Activated CD8-positive, alpha-beta memory T cell treated with anti-CD3 and anti-CD28 coated beads, Interleukin-2, amount 50 U/mL, for 4 hours (primary cell): ENCODE data around the gene RBM6.
A peak's percentile ranks its signal among the peaks of the same experiment; 100 is the strongest.
"Not testable (repeated sequence)": the region's sequence is repeated elsewhere in the genome, so short reads cannot be mapped to it uniquely, and the experiment has no call there.

Experiments
- DNase-seq: peaks from one replicate; pipeline ENCODE4 v3.0.0-alpha.2; 2020

Gene RBM6, protein sequence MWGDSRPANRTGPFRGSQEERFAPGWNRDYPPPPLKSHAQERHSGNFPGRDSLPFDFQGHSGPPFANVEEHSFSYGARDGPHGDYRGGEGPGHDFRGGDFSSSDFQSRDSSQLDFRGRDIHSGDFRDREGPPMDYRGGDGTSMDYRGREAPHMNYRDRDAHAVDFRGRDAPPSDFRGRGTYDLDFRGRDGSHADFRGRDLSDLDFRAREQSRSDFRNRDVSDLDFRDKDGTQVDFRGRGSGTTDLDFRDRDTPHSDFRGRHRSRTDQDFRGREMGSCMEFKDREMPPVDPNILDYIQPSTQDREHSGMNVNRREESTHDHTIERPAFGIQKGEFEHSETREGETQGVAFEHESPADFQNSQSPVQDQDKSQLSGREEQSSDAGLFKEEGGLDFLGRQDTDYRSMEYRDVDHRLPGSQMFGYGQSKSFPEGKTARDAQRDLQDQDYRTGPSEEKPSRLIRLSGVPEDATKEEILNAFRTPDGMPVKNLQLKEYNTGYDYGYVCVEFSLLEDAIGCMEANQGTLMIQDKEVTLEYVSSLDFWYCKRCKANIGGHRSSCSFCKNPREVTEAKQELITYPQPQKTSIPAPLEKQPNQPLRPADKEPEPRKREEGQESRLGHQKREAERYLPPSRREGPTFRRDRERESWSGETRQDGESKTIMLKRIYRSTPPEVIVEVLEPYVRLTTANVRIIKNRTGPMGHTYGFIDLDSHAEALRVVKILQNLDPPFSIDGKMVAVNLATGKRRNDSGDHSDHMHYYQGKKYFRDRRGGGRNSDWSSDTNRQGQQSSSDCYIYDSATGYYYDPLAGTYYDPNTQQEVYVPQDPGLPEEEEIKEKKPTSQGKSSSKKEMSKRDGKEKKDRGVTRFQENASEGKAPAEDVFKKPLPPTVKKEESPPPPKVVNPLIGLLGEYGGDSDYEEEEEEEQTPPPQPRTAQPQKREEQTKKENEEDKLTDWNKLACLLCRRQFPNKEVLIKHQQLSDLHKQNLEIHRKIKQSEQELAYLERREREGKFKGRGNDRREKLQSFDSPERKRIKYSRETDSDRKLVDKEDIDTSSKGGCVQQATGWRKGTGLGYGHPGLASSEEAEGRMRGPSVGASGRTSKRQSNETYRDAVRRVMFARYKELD

DNA sequence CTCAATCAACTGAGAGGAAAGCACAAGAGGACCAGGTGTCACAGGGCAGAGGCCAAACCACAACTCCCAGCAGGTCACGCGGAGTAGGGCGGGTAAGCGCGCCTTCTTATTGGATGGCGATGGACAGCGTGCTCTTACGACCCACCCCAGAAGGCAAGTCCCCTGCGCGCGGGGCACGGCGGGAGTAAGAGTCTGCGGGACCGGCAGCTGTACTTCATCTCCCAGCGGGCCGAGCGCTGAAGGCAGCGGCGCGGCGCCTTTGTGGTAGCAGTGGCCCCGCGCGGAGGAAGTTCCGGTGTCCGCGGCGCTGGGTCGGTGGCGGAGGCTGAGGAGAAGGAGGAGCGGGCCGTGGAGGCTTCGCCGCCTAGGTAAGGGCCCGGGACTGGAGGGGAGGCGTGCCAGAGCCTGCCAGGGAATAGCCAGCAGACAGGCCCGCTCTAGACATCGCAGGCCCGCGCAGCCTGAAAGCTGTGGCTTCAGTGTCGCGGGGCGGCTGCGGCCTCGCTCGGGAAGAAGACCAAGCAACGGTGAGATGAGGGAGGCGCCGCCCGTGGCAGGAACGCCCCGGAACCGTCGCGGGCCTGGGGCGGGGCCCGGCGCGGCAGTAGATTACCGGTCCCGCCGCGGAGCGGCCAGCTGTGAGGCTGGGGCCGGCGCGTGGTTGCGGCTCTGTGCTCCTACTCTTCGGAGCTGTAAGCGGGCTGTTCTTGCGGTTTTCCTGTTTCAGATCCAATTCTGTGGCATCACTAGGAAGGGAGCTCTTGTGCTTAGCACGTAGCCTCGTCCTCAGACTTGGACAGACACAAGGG is at the start of gene RBM6:
Gene RBM6 (plus strand): TSS at position 293 of the 809 bp plus-strand sequence. CDS start 22,492 bp downstream, outside the sequence.
- peak; percentile 92 for DNase-seq

DNA sequence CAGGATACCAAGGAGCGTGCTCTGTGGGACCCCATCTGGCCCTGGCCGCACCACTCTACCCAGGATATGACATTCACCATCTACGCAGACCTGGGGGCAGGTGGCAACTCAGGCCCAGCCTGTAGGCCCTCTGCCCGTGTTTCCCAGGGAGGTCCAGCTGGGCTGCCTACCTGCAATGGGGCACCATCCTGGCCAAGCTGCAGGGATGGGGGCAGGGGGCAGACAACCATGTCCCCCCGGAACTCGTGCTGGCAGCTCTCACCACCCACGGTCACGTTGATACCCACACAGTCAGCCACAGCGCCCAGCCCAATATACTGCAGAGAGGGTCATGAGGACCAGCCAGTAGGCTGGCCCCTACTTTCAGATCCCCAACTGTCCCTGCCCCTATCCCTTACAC is 44.2 kb upstream of the RBM6 start:
- no peak for DNase-seq

- no peak for DNase-seq
These were observed 43.6 kb upstream of the RBM6 start for GRCh38 chr3:49896345-49896744.

DNA sequence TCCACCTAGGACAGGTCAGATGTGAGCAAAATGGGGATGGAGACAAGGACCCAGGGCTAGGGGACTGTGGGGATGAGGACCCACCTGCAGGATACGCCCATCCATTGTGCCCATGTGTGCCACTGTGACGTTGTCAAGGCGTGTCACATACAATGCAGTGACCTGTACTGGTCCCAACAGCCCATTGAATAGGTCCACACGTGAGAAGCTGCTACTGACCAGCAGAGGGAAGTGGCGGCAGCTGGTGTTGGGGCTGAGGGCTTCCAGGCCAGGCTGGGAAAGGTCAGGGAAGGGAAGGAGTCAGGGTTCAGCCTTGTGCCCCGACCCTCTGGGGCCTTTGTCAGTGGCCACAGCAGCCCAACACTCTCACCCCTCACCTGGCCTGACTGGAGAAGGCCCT is 41.0 kb upstream of the RBM6 start:
- DNase-seq = no peak

DNA sequence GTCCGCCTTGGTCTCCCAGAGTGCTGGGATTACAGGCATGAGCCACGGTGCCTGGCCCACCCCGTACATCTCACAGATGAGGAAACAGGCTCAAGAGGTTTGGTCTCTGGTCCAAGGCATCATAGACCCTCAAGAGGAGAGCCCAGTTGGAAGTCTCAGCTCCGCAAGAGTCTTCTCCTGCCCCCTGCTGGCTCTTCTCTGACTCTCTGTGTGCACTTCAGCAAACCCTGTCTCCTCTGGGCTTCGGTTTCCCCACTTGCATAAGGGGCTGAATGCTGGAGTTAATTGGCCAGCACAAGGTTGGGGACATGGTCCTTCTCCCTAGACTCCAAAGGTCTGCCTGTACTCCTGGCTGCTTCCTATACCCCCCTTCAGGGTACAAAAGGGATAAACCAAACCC is 40.1 kb upstream of the RBM6 start:
- DNase-seq = no peak

GRCh38 chr3:49900491-49901153 is 39.3 kb upstream of the RBM6 start:
- no peak for DNase-seq

GRCh38 chr3:49901366-49902339 is 38.3 kb upstream of the RBM6 start:
- no peak for DNase-seq

DNA sequence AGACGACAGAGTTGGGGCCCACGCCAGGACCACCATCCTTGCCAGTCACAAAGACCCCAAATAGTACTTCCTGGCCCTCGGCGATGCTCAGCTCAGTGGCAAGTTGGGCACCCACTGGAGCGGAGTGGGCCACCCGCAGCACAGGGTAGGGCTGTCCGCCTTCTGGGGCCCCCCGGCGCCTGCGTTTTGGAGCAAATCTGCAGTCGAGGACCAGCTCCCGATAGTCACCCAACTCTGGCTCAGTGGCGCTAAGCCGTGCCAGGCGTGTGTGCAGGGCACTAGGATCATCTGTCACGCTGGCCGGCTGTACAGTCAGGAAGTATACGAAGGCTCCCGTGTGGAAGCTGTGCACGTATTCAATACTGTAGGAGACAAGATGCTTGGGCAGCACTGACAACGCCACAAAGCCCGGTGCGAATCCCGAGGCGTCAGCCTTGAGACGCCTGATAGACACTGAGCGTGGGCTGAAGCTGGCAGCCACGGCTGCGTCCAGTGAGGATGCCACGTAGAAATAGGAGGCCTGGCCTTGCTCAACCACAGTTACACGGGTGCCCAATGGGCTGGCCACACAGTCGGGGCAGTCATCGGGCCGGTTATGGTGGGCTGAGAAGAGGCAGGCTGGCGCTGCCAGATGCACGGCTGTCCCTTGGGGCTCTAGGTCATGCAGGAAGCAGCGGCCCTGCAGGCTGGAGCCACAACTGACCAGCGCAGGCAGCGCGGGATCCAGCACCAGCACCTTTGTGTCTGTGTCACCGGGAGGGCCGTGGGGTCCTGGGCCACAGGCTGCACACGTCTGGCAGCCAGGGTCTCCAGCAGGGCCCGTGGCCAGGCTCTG is 37.2 kb upstream of the RBM6 start:
- DNase-seq = no peak

- DNase-seq = peak; percentile 81
These were observed 36.2 kb upstream of the RBM6 start, which contains the start of gene MST1R for GRCh38 chr3:49903451-49904424. Gene MST1R (minus strand): TSS chr3:49903873. CDS start chr3:49903609, 264 bp downstream.

DNA sequence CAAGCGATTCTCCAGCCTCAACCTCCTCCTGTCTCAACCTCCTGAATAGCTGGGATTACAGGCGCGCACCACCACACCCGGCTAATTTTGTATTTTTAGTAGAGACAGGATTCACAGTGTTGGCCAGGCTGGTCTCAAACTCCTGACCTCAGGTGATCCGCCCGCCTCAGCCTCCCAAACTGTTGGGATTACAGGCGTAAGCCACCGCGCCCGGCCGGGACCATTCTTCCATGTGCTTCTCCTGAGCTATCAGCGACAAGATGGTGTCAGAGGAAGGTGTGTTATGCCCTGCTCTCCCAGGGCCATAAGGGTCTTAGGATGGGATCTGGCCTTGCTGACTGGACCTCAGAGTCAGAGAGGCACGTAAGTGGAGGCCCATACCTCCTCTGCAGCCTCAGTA is 35.5 kb upstream of the RBM6 start:
- not testable (repeated sequence) for DNase-seq

- peak; percentile 54 for DNase-seq
These were observed 33.7 kb upstream of the RBM6 start for GRCh38 chr3:49906073-49906743.

- no peak for DNase-seq
These were observed 31.4 kb upstream of the RBM6 start for GRCh38 chr3:49908373-49909199.

GRCh38 chr3:49910409-49911123 is 29.4 kb upstream of the RBM6 start:
- no peak for DNase-seq

GRCh38 chr3:49911124-49911420 is 28.9 kb upstream of the RBM6 start:
- DNase-seq = no peak

DNA sequence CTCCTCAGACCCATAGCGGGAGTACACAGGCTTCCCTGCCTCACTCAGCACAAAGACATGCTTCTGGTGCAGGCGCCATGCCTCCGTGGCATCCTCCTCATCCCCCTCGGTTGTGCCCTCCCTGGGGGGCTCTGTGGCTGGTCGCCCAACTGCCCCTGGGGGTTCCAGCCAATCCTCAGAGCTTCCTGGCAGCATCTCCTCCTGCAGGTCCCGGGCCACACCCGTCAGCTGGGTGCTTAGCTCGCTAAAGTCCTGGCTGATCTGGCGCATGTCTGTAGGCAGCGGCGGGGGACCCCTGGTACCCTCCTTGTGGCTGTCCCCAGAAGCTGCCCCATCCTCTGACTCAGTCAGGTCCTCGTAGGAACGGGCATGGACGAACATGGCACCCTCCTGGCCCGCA is 28.3 kb upstream of the RBM6 start:
- no peak for DNase-seq

- DNase-seq = no peak
These were observed 27.1 kb upstream of the RBM6 start for GRCh38 chr3:49912881-49913281.
